ENCODE results near the gene ZNF346.

Gene ZNF346

DNA sequence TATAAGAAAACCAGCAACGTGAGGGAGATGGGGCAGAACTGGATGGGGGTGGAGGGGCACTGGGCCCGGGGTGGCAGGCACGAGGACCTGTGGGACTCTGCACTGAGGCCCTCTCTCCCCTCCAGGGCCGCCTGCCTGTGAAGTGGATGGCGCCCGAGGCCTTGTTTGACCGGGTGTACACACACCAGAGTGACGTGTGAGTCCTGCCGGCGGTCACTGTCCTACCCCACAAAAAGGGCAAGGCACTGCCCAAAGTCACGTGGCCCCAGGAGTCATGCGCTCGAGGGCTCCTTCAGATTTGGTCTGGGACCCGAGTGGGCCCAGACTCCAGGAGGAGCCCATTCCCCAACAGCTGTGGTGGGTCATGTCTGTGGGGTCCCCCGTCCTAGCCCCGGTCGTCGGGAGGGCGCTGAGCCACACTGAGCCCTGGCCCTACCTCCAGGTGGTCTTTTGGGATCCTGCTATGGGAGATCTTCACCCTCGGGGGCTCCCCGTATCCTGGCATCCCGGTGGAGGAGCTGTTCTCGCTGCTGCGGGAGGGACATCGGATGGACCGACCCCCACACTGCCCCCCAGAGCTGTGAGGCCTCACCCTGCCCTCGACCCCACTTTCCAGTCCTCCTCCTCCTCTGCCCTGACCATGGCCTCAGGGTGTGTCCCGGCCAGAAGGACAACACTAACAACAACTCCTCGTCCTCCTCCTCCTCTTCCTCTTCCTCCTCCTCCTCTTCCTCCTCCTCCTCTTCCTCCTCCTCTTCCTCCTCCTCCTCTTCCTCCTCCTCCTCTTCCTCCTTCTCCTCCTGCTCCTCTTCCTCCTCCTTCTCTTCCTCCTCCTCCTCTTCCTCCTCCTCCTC lies 73.9 kb downstream of the ZNF346 start:
- in situ Hi-C loops (cut with HindIII; ENCODE audit: low sequenced_read_pairs), result no loop called here
- DNase-seq (ENCODE audit: low read depth), result no peak
- no peak overlapping the region for H3K4me3 ChIP-seq (ENCODE audit: low read depth, low read length)
- TF ChIP-seq, protein P1, sequence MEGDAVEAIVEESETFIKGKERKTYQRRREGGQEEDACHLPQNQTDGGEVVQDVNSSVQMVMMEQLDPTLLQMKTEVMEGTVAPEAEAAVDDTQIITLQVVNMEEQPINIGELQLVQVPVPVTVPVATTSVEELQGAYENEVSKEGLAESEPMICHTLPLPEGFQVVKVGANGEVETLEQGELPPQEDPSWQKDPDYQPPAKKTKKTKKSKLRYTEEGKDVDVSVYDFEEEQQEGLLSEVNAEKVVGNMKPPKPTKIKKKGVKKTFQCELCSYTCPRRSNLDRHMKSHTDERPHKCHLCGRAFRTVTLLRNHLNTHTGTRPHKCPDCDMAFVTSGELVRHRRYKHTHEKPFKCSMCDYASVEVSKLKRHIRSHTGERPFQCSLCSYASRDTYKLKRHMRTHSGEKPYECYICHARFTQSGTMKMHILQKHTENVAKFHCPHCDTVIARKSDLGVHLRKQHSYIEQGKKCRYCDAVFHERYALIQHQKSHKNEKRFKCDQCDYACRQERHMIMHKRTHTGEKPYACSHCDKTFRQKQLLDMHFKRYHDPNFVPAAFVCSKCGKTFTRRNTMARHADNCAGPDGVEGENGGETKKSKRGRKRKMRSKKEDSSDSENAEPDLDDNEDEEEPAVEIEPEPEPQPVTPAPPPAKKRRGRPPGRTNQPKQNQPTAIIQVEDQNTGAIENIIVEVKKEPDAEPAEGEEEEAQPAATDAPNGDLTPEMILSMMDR (IDR thresholded peaks at IDR 0.05; ENCODE audit: low read depth, low read length, missing control alignments), result no peak

DNA sequence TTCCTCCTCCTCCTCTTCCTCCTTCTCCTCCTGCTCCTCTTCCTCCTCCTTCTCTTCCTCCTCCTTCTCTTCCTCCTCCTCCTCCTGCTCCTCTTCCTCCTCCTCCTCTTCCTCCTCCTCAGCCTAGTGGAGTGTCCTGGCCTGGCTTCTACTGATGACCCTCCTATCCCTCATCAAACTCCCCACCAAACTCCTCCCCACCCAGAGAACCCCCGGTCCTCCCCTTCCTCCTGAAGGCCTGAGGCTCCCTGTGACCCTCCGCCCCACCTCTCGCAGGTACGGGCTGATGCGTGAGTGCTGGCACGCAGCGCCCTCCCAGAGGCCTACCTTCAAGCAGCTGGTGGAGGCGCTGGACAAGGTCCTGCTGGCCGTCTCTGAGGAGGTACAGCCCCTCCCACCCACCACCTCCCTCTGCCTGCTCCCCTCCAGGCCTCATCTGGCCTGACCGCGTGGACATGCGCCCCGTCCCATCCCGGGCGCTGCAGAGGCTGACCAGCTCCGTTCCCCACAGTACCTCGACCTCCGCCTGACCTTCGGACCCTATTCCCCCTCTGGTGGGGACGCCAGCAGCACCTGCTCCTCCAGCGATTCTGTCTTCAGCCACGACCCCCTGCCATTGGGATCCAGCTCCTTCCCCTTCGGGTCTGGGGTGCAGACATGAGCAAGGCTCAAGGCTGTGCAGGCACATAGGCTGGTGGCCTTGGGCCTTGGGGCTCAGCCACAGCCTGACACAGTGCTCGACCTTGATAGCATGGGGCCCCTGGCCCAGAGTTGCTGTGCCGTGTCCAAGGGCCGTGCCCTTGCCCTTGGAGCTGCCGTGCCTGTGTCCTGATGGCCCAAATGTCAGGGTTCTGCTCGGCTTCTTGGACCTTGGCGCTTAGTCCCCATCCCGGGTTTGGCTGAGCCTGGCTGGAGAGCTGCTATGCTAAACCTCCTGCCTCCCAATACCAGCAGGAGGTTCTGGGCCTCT lies 74.8 kb downstream of the ZNF346 start:
- no peak overlapping the region for H3K4me3 ChIP-seq (ENCODE audit: low read depth, low read length)
- TF ChIP-seq, protein P1 (IDR thresholded peaks at IDR 0.05; ENCODE audit: low read depth, low read length, missing control alignments), result no peak
- in situ Hi-C loops (cut with HindIII; ENCODE audit: low sequenced_read_pairs), result no loop called here
- DNase-seq (ENCODE audit: low read depth), result no peak

DNA sequence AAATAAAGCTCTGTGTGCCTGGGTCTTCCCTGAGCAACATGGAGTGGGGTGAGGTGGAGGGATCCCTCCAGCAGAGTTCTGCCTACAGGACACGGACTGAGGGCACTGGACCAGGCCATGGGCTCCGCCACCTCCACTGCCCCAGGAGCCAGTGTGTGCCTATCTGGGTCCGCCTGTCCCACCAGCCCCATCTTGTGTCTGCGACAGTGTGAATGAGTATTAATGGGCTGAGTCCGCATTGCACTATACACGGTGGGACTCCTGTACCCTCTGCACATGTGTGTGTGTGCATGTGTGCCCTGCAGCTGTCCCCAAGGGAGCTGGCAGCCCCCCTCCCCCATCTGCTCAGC lies 75.6 kb downstream of the ZNF346 start:
- in situ Hi-C loops (cut with HindIII; ENCODE audit: low sequenced_read_pairs), result no loop called here
- TF ChIP-seq, protein P1 (IDR thresholded peaks at IDR 0.05; ENCODE audit: low read depth, low read length, missing control alignments), result no peak
- no peak overlapping the region for H3K4me3 ChIP-seq (ENCODE audit: low read depth, low read length)
- no peak for DNase-seq (ENCODE audit: low read depth)

DNA sequence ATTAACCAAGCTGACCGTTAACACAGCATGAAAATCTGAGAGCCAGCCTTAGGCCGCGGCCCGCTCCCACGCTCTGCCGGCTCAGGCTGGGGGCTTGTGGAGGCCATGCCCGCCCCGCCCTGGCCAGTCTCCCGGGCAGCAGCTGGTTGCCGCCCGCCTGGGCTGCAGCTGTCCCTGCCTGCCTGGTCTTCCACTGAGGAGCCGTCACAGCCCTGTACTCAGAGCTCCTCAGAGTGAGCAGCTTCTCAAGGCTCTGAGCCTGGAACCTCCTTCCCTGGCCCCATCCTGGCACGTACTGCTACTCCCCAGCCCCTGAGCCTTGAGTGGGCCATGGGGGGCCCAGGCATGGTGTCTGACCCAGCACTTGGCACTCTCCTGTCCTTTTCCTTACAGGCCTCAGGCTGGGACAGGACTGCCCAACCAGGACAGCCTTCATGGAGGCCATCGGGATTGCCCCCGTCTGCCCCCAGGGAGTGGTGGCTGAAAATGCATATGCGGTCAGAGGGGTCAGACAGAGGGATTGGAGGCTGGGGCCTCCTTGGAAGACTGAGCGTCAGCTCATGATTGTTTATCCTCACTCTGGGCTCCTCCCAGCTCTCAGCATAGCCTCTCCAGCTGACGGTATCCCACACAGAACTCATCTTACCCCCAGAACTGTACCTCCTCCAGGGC lies 76.1 kb downstream of the ZNF346 start:
- in situ Hi-C loops (cut with HindIII; ENCODE audit: low sequenced_read_pairs), result no loop called here
- TF ChIP-seq, protein P1 (IDR thresholded peaks at IDR 0.05; ENCODE audit: low read depth, low read length, missing control alignments), result no peak
- no peak overlapping the region for H3K4me3 ChIP-seq (ENCODE audit: low read depth, low read length)
- DNase-seq (ENCODE audit: low read depth), result no peak

DNA sequence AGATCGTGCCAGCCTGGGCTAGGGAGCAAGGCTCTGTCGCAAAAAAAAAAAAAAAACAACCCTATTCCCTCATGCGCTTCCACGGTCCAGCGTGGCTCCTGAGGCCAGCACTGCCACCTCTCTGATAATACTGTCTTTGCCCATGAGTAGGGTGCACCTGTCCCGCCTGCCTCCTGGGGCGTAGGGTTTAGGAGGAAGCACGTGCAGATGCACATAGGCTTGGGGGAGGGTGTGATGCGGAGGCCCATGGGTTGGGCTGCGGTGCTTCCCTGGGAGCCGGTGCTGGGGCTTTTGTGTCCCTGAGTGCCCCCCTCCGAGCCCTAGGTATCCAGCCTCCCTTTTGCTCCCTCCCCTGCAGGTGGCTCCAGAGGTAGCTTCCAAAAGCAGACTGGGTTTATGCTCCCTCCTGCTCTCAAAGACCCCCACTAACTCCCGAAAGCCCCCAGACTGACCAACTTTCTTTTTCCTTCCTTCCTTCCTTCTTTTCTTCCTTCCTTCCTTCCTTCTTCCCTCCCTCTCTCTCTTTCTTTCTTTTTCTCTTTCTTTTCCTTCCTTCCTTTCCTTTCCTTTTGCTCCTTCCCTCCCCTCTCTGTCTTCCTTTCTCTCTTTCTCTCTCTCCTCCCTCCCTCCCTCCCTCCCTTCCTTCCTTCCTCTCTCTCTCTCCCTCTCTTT lies 77.1 kb downstream of the ZNF346 start:
- TF ChIP-seq, protein P1 (IDR thresholded peaks at IDR 0.05; ENCODE audit: low read depth, low read length, missing control alignments), result no peak
- in situ Hi-C loops (cut with HindIII; ENCODE audit: low sequenced_read_pairs), result no loop called here
- DNase-seq (ENCODE audit: low read depth), result no peak
- H3K4me3 ChIP-seq (ENCODE audit: low read depth, low read length), result no peak overlapping the region

DNA sequence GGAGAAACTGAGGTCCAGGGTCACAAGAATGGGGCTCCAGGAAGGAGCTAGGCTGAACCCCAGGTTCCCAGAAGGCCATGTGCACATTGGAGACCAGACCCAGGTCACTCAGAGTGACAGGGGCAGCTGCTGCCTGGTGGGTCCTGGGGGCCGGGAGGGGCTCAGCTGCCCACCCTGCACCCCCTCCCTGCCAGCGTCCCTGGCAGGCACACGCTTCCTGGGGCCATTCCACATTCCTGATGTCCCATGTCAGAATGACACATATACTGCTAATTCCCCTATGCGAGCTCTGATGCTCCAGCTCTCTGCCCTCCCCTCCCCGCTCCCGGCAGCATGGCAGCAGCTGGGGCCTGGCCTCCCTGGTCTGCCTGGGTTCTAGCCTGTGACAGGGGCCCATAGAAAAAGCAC lies 78.2 kb downstream of the ZNF346 start:
- H3K4me3 ChIP-seq (ENCODE audit: low read depth, low read length), result no peak overlapping the region
- TF ChIP-seq, protein P1 (IDR thresholded peaks at IDR 0.05; ENCODE audit: low read depth, low read length, missing control alignments), result no peak
- in situ Hi-C loops (cut with HindIII; ENCODE audit: low sequenced_read_pairs), result no loop called here
- DNase-seq (ENCODE audit: low read depth), result no peak

Data from astrocyte of the cerebellum (primary cell).